BJ (cell line): Measurements from ENCODE around the gene ATP13A2. TPM values are rescaled to one million over a fixed set of nuclear protein-coding genes. Genes with fewer than 3 reads are reported as not detected.
A peak's percentile ranks its signal among the peaks of the same experiment; 100 is the strongest.

Source experiments
- CTCF ChIA-PET: fragments of 350-600 bp; formaldehyde crosslinking; extraction: SDS; loops from one replicate; lab custom pipeline; 2021; ENCODE audit warnings: antibody characterized with exemption, inconsistent platforms; lab: Yijun Ruan, JAX
- POLR2A ChIA-PET: fragments of 300-600 bp; sonication (Branson Sonifier 250); formaldehyde crosslinking; extraction: SDS; loops from one replicate; lab custom pipeline; 2021; ENCODE audit warnings: antibody characterized with exemption; lab: Charles Lee
- DNase-seq: peaks from one replicate; pipeline ENCODE4 v3.0.0-alpha.2; 2011; ENCODE audit warnings: low read depth
- H3K27me3 ChIP-seq: 2 replicates; pipeline ENCODE4 v1.6.0; 2011; ENCODE audit warnings: low read length; ENCODE audit not compliant: control insufficient read depth, insufficient read depth
- H3K36me3 ChIP-seq: 2 replicates; pipeline ENCODE4 v1.5.1; 2011; ENCODE audit warnings: low read length; ENCODE audit not compliant: control insufficient read depth, insufficient read depth
- H3K4me3 ChIP-seq: 2 replicates; pipeline ENCODE4 v1.5.1; 2011; ENCODE audit warnings: low read depth, mild to moderate bottlenecking, control low read depth, low read length
- polyA plus RNA-seq: library from polyadenylated mRNA; depleted of rRNA; stranded (reverse); fragments of >200 nt; gene quantifications from 2 replicates; pipeline ENCODE4 v1.2.3, GENCODE V29; 2011
- TF ChIP-seq, protein P1 (sequence below): IDR thresholded peaks from 2 replicates; pipeline ENCODE4 v1.5.1; 2011; ENCODE audit warnings: low read depth, mild to moderate bottlenecking, control low read depth, inconsistent platforms, low read length, moderate library complexity; ENCODE audit not compliant: insufficient read depth

The ATP13A2 gene
- polyA plus RNA-seq, 1 experiment: 25.5 TPM

DNA sequence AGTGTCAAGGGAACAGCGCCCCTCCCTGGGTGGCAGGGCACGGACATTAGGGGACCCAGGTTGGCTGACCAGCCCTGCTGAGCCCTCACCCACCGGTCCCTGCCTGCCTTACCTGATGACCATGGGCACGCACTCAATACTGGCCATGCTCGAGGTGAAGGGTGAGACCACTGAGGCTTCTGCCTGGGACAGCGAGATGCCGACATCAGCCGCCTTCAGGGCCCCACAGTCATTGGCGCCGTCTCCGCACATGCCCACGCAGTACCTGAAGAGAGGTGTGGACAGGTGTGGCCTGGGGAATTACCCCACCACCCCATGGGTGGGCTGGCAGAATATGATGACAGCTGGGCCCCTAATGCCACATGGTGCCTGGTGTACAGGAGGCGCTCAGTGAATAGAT is 23.5 kb downstream of the ATP13A2 start:
- ChIA-PET CTCF (interaction anchor here (0.6 kb wide), 1 partner anchor 31 kb away, joined by 3 read pairs; no protein-coding TSS in a partner anchor), POLR2A (interaction anchor here (0.5 kb wide), 1 partner anchor 594 kb away, joined by 4 read pairs; no protein-coding TSS in a partner anchor)
- DNase-seq: no peak

GRCh38 chr1:16986962-16987361 is 24.8 kb downstream of the ATP13A2 start:
- ChIA-PET CTCF (interaction anchor here (0.7 to 1.2 kb wide), 4 partner anchors 10 to 57 kb away, joined by 3 read pairs; no protein-coding TSS in a partner anchor), POLR2A (no interaction called here)
- TF ChIP-seq, protein P1, sequence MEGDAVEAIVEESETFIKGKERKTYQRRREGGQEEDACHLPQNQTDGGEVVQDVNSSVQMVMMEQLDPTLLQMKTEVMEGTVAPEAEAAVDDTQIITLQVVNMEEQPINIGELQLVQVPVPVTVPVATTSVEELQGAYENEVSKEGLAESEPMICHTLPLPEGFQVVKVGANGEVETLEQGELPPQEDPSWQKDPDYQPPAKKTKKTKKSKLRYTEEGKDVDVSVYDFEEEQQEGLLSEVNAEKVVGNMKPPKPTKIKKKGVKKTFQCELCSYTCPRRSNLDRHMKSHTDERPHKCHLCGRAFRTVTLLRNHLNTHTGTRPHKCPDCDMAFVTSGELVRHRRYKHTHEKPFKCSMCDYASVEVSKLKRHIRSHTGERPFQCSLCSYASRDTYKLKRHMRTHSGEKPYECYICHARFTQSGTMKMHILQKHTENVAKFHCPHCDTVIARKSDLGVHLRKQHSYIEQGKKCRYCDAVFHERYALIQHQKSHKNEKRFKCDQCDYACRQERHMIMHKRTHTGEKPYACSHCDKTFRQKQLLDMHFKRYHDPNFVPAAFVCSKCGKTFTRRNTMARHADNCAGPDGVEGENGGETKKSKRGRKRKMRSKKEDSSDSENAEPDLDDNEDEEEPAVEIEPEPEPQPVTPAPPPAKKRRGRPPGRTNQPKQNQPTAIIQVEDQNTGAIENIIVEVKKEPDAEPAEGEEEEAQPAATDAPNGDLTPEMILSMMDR: peak; percentile 52
- no peak overlapping the region for H3K4me3 ChIP-seq
- peaks cover 4% of the 10 kb centered on the region; the same call in 1 of the 2 replicates for H3K36me3 ChIP-seq
- no peaks in the 10 kb centered on the region for H3K27me3 ChIP-seq
- no peak for DNase-seq

More for the DNA sequence above, 23.5 kb downstream of the ATP13A2 start:
- Histone ChIP-seq H3K27me3 (no peaks in the 10 kb centered on the region), H3K36me3 (peaks cover 4% of the 10 kb centered on the region; the same call in 1 of the 2 replicates), H3K4me3 (no peak overlapping the region)
- TF ChIP-seq, protein P1: no peak

DNA sequence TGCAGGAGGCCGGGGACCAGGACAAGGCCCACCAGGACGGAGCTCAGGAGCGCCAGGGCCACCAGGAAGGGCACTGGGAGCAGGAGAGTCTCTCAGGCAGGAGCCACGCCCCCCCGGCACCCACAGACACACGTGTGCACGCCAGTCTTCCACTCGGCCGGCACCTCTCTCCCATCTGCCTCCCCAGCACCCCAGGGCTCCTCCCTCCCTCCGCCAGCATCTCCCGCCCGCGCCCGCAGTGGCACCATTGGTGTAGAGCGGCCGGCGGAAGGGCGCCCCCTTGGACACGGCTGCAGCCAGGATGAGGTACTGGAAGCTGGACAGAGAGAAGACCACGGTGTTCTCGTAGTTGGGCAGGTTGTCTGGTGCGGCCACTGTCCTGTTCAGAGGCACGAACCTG is 25.2 kb downstream of the ATP13A2 start:
- ChIA-PET CTCF (interaction anchor here (0.7 to 1.2 kb wide), 4 partner anchors 10 to 57 kb away, joined by 3 read pairs; no protein-coding TSS in a partner anchor), POLR2A (no interaction called here)
- Histone ChIP-seq H3K36me3 (peaks cover 4% of the 10 kb centered on the region; the same call in 1 of the 2 replicates), H3K27me3 (no peaks in the 10 kb centered on the region), H3K4me3 (no peak overlapping the region)
- no peak for DNase-seq
- TF ChIP-seq, protein P1: no peak

DNA sequence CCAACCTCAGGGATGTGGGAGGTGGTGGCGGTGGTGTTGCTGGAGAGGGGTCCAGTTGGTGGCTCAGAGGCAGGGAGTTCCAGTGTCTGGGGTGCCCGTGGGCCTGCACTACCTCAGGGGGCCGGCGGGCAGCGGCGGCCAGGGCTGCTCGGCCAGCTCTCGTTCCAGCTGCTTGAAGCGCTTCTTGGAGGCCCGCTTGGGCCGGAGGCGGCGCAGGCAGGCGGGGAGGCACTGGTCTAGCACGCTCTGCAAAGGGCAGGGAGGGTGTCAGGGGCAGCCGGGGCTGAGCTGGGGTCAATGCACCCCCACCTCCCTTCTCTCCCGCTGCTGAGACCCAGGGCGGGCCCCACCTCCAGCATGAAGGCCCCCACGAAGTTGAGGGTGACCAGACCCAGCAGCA is 25.6 kb downstream of the ATP13A2 start:
- peaks cover 4% of the 10 kb centered on the region; the same call in 1 of the 2 replicates for H3K36me3 ChIP-seq
- ChIA-PET CTCF (interaction anchor here (0.7 to 1.0 kb wide), 2 partner anchors 9 to 24 kb away, joined by 3 read pairs; no protein-coding TSS in a partner anchor), POLR2A (no interaction called here)
- H3K27me3 ChIP-seq: no peaks in the 10 kb centered on the region
- no peak overlapping the region for H3K4me3 ChIP-seq
- DNase-seq: no peak
- TF ChIP-seq, protein P1: no peak

- TF ChIP-seq, protein P1: no peak
- peaks cover 4% of the 10 kb centered on the region; the same call in 1 of the 2 replicates for H3K36me3 ChIP-seq
- CTCF ChIA-PET: interaction anchor here (0.9 to 1.5 kb wide), 2 partner anchors 18 to 24 kb away, joined by 3 to 5 read pairs; no protein-coding TSS in a partner anchor
- DNase-seq: peak; percentile 74
- POLR2A ChIA-PET: no interaction called here
- no peaks in the 10 kb centered on the region for H3K27me3 ChIP-seq
- no peak overlapping the region for H3K4me3 ChIP-seq
These were observed 27.0 kb downstream of the ATP13A2 start for GRCh38 chr1:16984717-16985116.
